IPS-18c (cell line): ENCODE results near the gene GREM2.

ENCODE experiments used
- H3K4me3 ChIP-seq: 2 replicates; pipeline ENCODE4 v1.7.0; 2013; ENCODE audit warnings: low read depth, mild to moderate bottlenecking, low read length, moderate library complexity; ENCODE audit not compliant: insufficient read depth
- H3K9me3 ChIP-seq: one replicate; pipeline ENCODE4 v1.6.1; 2013; ENCODE audit warnings: mild to moderate bottlenecking, low read length, moderate library complexity; ENCODE audit not compliant: control insufficient read depth, insufficient read depth

The GREM2 gene

DNA sequence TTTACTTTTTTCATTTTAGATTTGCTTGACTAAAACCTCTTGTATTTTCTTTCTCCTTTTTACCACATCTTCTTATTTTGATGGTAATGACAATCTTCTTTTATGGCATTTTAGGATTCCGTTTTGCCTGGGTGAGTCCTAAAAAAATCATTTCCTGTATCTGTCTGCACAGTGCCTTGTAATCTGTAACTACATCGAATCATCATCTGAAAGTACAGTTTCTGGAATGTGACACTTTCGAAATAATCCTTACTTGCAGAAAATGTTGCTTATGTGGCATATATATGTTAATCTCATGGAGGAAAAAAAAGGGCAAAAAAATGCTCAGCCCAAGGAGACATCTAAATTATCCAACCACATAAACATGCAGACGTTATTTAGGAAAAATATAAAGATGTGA, 29.0 kb downstream of the GREM2 start:
- H3K4me3 ChIP-seq, result no peak overlapping the region
- no peaks in the 10 kb centered on the region for H3K9me3 ChIP-seq

DNA sequence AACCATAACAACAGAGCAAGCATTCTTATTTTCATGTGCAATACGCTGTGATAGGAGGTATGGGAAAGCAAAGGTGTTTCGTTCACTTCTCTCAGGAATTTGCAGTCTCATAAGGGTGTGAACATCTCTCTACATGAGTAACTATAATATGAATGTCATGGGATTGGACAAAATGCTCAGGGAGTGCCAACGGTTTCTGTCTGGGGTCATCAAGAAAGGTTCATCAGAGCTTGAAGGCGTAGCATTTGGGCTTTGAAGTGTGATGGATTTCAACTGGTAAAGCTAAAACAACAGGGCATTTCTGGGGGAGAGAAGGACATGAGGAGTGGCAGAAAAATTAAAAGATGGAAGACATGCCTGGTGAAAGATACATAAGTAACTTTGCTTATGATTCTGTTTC, 32.4 kb downstream of the GREM2 start:
- no peaks in the 10 kb centered on the region for H3K9me3 ChIP-seq
- H3K4me3 ChIP-seq, result no peak overlapping the region

DNA sequence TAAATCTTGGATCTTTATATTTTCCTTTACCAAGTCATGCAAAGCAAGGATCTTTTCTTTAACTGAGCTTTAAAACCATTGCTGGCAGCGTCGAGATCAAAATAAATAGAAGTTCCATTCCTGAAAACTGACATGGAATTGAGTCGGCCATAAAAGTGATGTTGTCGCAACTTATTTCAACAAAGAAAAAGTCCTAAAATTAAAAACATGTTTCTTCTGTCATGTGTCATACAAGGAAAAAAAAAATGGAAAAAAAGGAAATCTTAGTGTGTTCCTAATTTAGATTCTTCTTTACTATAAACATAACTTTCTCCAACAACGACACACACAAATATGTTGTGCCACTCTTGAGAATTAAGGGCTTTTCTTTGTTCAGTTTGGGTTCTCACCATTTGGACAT, 34.9 kb downstream of the GREM2 start:
- Histone ChIP-seq H3K9me3 (no peaks in the 10 kb centered on the region), H3K4me3 (no peak overlapping the region)

DNA sequence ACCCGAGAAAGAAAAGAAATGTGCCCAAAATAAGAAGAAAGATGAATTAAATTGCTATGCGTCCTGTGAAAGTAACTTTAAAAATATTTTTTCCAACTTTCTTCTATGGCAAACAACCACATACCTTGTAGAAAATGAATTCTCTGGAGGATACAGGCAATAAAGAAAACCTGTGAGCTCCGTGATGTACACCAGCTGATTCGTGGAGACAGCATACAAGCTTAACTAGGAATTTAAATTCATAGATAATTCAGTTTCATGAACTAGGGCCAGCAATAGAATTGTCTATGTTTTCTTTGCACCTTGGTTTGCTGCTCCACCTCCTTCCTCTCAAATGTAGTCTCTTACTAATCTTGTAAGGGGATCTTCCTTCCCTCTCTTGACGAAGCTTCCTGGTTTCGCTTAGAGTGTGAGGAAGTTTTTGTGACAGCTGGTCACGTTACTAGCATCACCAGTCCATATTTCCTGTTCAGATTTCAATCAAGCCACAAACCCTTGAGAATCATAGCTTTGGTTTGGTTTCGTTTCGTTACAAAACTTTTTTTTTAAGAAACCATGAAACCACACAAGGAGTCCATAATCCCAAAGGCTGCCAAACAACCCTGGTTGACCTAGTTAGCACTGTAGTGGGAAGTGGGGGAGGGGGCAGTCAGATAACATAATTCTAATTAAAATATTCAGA, 35.8 kb downstream of the GREM2 start:
- no peak overlapping the region for H3K4me3 ChIP-seq
- H3K9me3 ChIP-seq, result no peaks in the 10 kb centered on the region

DNA sequence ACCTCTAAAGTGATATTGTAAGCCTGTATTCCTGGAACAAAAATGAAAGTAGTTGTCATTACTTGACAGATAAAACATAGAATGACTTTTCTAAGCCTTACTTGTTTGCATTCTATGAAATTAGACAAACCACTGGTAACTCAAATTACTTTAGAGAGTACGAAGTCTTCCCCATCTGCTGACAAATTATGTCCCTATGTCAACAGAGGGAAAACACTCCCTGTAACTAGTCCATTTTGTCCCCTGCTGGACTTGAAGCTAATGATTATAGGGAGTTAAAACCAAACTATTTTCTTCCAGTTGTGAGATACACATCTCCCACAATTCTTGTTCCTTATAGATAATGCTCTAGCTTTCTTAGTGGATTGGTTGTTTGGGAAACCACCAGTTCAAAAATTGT, 39.6 kb downstream of the GREM2 start:
- Histone ChIP-seq H3K4me3 (no peak overlapping the region), H3K9me3 (no peaks in the 10 kb centered on the region)

DNA sequence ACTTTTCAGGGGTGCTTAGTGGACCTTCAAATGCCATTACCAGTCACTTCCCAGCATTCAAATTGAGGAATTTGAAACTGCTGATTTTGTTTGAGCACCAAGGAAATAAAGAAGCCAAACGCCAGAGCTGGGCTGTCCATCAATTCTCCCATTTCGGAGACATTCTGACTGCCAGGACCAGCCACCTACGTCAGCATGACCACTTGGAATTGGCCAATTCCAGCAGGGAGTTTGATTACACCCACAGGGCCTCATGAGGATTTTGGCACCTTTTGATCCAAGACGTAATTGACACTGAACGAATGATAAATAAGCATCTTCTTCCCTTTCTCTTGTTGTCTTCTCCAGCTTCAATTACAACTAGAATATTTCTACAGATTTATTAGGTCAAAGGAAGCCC, 40.2 kb downstream of the GREM2 start:
- no peaks in the 10 kb centered on the region for H3K9me3 ChIP-seq
- H3K4me3 ChIP-seq, result no peak overlapping the region

DNA sequence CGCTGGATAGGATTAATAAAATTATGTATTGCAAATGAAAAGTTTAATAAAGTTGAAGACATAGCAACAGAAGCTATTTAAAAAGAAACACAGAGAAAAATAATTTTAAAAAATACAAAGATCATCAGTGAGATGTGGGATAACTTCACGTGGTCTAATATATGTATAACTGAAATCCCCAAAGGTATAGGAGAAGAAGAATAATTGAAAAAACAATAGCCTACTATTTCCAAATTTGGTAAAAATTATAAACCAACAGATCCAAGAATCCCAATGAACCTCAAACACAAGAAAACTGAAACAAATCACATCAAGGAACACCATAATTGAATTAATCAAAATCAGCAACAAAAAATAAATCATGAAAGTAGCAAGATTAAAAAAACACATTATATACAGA, 44.9 kb downstream of the GREM2 start:
- Histone ChIP-seq H3K9me3 (no peaks in the 10 kb centered on the region), H3K4me3 (no peak overlapping the region)

DNA sequence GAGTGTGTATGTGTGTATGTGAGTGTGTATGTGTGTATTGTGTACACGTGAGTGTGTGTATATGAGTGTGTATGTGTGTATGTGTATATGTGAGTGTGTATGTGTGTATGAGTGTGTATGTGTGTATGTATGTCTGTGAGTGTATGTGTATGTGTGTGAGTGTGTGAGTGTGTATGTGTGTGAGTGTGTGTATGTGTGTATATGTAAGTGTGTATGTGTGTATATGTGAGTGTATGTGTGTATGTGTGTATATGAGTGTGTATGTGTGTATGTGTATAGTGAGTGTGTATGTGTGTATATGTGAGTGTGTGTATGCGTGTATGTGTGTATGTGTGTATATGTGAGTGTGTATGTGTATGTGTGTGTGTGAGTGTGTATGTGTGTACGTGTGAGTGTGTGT, 49.2 kb downstream of the GREM2 start:
- Histone ChIP-seq H3K9me3 (no peaks in the 10 kb centered on the region), H3K4me3 (no peak overlapping the region)

DNA sequence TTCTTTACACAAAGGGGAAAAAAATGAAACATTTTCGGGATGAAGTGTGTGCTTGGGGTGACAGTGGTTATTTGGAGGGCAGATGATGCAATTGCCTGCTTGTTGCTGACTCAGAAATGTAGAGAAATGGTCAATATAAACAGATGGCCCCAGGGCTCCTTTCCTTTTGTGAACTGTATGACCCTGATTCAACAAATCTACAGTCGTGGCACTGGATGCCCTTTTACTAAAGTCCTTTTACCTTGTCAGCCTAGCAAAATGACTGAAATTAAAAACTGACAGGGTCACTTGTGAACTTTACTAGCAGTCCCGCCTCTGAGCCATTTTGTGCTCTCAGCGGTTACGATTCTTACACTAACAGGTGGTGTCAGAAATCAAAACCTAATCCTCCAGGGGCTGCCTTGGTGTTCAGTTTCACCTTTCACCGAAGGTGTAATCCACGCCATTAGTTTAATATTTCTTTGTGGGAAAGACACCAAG, 49.8 kb downstream of the GREM2 start:
- Histone ChIP-seq H3K9me3 (no peaks in the 10 kb centered on the region), H3K4me3 (no peak overlapping the region)

DNA sequence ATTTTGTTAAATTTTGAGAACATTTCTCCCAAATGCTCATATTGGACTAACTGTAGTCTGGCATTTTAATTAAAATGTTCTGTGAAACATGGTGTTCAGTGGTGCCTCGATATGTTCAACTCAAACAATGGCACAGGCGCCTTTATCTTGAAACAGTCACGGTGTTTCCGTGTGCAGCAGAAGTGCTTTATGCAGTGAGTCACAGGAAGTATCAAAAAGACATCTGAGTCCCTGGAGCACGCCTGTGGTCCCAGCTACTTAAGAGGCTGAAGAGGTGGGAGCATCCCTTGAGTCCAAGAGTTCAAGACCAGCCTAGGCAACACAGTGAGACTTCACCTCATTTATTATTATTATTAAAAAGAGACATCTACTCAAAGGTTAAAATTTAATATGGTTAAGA, 52.2 kb downstream of the GREM2 start:
- no peaks in the 10 kb centered on the region for H3K9me3 ChIP-seq
- H3K4me3 ChIP-seq, result no peak overlapping the region

DNA sequence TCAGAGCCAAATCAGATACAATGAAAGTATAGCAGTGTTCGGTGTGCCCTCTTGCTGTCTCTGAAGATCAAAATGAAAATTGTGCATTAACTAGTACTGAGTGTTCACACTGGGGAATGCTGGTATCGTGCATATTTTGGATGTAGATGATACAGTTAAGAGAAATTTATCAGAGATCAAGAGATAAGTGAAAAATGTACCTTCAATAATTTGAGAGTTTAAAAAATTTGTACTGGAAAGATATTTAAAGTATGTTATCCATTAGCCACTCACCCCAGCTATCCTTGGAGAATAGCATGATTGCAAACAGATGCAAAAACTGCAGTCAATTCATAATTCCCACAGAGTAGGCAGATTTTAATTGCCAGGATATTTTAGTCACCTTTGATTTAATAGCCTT, 56.4 kb downstream of the GREM2 start:
- H3K4me3 ChIP-seq, result no peak overlapping the region
- no peaks in the 10 kb centered on the region for H3K9me3 ChIP-seq

DNA sequence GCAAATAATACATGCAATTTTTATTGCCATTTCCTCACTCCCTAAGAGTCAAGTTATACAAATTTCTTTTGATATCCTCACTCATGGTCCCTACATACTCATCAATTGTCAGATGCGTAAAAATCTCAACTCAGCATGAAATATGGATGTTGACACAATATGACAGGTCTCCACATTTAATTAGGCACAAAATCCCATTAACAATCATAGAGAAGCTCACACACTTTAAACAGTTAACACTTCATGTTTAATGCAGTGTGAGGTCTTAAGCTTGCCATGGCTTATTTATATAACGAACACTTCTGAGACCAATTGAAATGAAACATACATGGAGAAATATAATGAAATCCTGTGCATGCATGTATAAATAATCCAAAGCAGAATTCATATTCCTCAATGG, 58.6 kb downstream of the GREM2 start:
- Histone ChIP-seq H3K4me3 (no peak overlapping the region), H3K9me3 (no peaks in the 10 kb centered on the region)

DNA sequence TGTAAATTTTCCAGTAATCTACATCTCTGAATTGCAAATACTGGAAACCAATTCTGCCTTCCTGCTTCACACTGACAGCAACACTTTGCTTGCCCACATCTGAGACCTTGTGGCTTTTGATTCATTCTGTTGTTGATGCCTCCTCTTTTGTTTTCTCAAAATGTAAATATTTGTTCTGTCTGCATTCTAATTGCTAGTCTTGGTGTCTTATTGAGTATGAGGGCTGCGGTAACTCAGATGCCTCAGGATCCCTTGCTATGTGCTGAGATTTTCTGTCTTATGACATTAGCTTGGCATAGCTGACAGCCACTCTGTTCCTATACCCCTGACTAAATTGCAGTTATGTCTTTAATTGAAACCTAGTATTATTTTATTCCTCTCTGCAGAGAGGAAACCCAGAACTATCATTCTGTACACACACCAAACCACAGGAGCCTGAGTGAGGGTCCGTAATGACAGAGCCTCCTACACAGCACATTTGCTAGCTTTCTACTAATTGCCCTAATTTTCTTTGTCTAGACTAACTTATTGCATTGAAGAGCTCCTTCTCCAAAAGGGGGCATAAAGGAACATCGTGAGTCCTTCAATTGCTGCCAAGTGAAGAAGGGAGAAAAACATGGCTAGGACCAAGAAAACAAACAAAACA, 72.1 kb downstream of the GREM2 start:
- H3K4me3 ChIP-seq, result no peak overlapping the region
- H3K9me3 ChIP-seq, result peaks cover 2% of the 10 kb centered on the region

DNA sequence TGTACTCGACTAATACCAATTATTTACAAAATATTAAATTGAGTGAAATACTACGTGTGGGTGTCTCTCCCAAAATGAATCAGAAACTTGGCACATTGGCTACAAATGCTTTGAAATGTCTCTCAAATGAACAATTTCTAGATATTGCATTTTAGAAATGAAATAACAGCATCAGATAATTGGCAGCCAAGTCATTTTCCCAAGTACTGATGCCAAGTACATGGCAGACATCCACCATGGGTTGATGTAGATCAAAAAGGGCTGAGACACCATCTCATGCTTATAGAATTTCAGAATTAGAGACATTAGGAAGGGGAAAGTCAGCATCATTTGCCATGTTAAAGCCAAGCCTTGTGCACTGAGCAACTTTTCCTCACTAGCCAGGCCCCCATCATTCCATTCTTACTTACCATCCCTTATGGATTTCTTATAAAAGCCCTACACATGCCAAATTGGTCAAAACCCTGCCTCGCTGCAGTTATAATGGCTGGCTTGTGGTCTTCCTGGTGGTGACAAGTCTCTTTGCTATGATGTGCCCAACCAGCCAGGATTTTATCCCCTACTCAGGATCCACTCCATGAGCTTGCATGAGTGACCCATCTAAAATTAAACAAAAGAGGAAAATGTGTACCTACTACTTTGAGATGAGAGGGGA, 73.1 kb downstream of the GREM2 start:
- Histone ChIP-seq H3K9me3 (peaks cover 2% of the 10 kb centered on the region), H3K4me3 (no peak overlapping the region)

DNA sequence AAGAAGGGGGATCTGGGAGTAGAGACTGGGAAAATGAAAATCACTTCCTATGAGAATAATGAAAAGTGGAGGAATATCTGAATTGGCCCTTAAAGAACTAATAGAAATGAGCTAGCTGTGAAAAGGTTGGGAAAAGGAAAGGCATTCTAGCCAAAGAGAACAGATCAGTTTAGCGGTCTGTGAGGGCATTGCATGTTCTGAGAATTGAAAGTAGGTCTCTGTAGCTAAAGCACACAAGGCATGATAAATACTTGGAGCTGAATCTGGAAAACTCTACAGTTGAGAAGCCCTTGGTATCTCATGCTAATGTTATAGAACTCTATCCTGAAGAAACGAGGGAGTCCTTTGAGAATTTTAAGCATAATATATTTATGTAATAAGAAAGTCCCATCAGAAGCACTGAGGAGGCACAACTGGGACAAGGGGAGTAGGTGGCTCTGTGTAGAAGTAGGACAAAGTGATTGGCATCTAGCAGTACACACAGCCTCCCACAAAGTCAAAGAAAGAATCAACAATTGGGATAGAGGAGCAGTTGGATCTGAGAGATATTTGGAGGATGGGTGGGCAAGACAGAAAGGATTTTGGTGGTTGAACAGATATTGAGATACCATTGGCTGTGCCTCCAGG, 78.7 kb downstream of the GREM2 start:
- Histone ChIP-seq H3K9me3 (peaks cover 2% of the 10 kb centered on the region), H3K4me3 (no peak overlapping the region)

DNA sequence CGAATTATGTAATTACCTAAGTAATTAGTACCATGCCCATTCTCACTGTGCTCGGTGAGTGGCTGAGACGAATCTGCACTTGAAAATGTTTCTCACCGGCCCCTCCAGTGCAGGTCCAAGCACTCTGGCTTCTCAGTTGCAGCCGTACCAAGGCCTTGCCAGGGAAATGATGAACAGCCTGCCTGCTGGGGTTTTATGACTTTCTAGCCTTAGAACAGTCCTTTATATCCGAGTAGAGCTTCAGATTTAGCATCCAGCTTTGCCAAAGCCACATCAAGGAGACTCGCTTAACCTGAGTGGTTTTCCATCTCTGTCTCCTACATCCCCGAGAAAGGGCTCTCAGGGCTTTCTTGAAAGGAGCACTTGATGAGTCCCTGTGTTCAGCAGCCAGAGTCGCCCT, 83.4 kb downstream of the GREM2 start:
- no peaks in the 10 kb centered on the region for H3K9me3 ChIP-seq

DNA sequence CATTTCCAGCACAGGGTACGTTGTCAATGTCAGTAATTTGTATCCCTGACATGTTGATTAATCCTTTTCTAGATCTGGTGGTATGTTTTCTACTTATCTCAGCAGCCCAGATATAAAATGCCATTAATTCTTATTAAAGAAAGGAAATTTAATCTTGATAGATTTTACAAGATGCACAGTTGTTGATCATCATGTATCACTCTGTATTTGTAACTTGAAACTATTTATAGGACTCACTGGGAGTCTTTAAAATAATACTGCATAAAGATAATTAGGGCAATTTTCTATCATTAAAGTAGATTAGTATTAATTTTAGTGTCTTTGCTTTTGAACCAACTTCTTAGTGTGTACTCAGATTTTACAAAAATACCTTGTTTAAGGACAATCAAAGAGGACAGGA, 84.9 kb downstream of the GREM2 start:
- Histone ChIP-seq H3K9me3 (no peaks in the 10 kb centered on the region), H3K4me3 (no peak overlapping the region)

More for the DNA sequence above, 83.4 kb downstream of the GREM2 start:
- no peak overlapping the region for H3K4me3 ChIP-seq

DNA sequence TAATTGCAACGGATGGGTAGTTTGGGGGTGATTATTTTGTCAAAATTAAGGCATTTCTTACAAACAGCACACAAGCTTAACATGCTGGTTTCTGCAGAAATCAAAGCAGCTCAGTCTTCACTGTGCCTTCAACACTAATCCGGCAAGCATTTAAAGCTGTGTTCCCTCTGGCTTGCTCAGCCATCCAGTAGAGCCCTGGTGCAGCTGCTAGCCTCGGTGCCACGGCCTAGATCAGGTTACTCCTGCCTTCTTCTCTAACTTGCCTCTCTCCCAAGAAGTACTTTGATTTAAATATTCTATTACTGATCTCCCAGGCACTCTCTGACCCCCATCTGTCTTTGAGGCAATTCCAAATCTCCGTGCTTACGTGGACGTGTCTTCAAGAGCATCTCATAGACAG, 85.6 kb downstream of the GREM2 start:
- no peak overlapping the region for H3K4me3 ChIP-seq
- H3K9me3 ChIP-seq, result no peaks in the 10 kb centered on the region
